A549 (cell line): Measurements from ENCODE around the gene ASPG. TPM values are rescaled to one million over a fixed set of nuclear protein-coding genes. Genes with fewer than 3 reads are reported as not detected.

Experiments
- ATAC-seq, 2 experiments: fragments of 200-7000 bp in 1 of 2; fragments of >200 bp in 1 of 2; cut with Nextera tagmentation in 1 of 2; cut with Tn5 transposase in 1 of 2; 3 replicates each; pipeline versions ENCODE4 v1.8.0 to v1.9.1; 2018 to 2020; ENCODE audit warnings: mild to moderate bottlenecking in 1 of 2, moderate library complexity in 1 of 2
- CTCF ChIA-PET: fragments of 300-600 bp; sonication (Branson Sonifier 250); formaldehyde crosslinking; extraction: SDS; loops from one replicate; lab custom pipeline; 2021; ENCODE audit warnings: antibody characterized with exemption, inconsistent platforms; lab: Yijun Ruan, JAX
- POLR2A ChIA-PET: fragments of 350-600 bp; formaldehyde crosslinking; extraction: SDS; loops from one replicate; lab custom pipeline; 2021; ENCODE audit warnings: antibody characterized with exemption, inconsistent platforms; lab: Yijun Ruan, JAX
- DNase-seq, 2 experiments: peaks; one replicate each; pipeline versions ENCODE4 v3.0.0 to v3.0.0-alpha.2; 2011 to 2016; ENCODE audit warnings: low read depth in 1 of 2, low spot score in 1 of 2
- FAIRE-seq: peaks from 2 replicates; lab custom pipeline; 2011; peaks lifted over from hg19 to GRCh38; lab: Jason Lieb, UNC
- H3K27ac ChIP-seq, 2 experiments: fragments of >200 bp; sonication (Bioruptor Twin); formaldehyde crosslinking; 3 replicates each; pipeline ENCODE4 v1.5.1; 2016 to 2017
- H3K4me1 ChIP-seq: fragments of >200 bp; sonication (Bioruptor Twin); formaldehyde crosslinking; 3 replicates; pipeline ENCODE4 v1.6.1; 2016
- H3K4me2 ChIP-seq: fragments of >200 bp; sonication (Bioruptor Twin); formaldehyde crosslinking; 3 replicates; pipeline ENCODE4 v1.6.1; 2016
- H3K4me3 ChIP-seq: fragments of >200 bp; sonication (Bioruptor Twin); formaldehyde crosslinking; 3 replicates; pipeline ENCODE4 v1.5.1; 2016
- H3K9me3 ChIP-seq: fragments of >200 bp; sonication (Bioruptor Twin); formaldehyde crosslinking; 3 replicates; pipeline ENCODE4 v1.6.1; 2016
- ATOH8 ChIP-seq: fragments of 250-450 bp; sonication (Bioruptor Pico); IDR thresholded peaks from 2 replicates; pipeline ENCODE4 v1.5.0; 2020; ENCODE audit warnings: low read depth, mild to moderate bottlenecking, moderate library complexity
- BHLHE40 ChIP-seq: IDR thresholded peaks from 2 replicates; pipeline ENCODE4 v1.6.1; 2012; ENCODE audit warnings: low read depth, low read length, inconsistent platforms
- EHMT2 ChIP-seq: fragments of 200-600 bp; sonication (generic); IDR thresholded peaks from 2 replicates; pipeline ENCODE4 v1.6.1; 2016; ENCODE audit warnings: antibody characterized with exemption, low read depth, mild to moderate bottlenecking, moderate library complexity
- EP300 ChIP-seq, 2 experiments: fragments of >200 bp; sonication (Bioruptor Twin); formaldehyde crosslinking; IDR thresholded peaks; 2 replicates in 1 of 2; 3 replicates in 1 of 2; pipeline ENCODE4 v1.6.1; 2016 to 2017
- GATA3 ChIP-seq: IDR thresholded peaks from 2 replicates; pipeline ENCODE4 v1.6.1; 2012; ENCODE audit warnings: borderline replicate concordance
- HDAC2 ChIP-seq: fragments of 200-600 bp; sonication (generic); IDR thresholded peaks from 2 replicates; pipeline ENCODE4 v1.6.1; 2016
- HEYL ChIP-seq: fragments of 250-450 bp; sonication (Bioruptor Pico); IDR thresholded peaks from 2 replicates; pipeline ENCODE4 v1.8.0; 2021; ENCODE audit warnings: mild to moderate bottlenecking, moderate library complexity
- HOXA7 ChIP-seq: fragments of 250-450 bp; sonication (Bioruptor Pico); IDR thresholded peaks from 2 replicates; pipeline ENCODE4 v1.5.0; 2020; ENCODE audit warnings: mild to moderate bottlenecking, moderate library complexity
- HOXB5 ChIP-seq: fragments of 250-450 bp; sonication (Bioruptor Pico); IDR thresholded peaks from 2 replicates; pipeline ENCODE4 v1.5.0; 2020; ENCODE audit warnings: mild to moderate bottlenecking, moderate library complexity
- JUN ChIP-seq, 2 experiments: fragments of >200 bp; sonication (Bioruptor Twin); formaldehyde crosslinking; IDR thresholded peaks; 2 replicates in 1 of 2; 3 replicates in 1 of 2; pipeline ENCODE4 v1.6.1; 2016 to 2017
- MAZ ChIP-seq: fragments of 150-350 bp; IDR thresholded peaks from 2 replicates; pipeline ENCODE4 v1.6.1; 2014; ENCODE audit warnings: antibody characterized with exemption, low read depth, low read length, borderline replicate concordance
- MYC ChIP-seq: IDR thresholded peaks from 2 replicates; pipeline ENCODE4 v1.6.1; 2012; ENCODE audit warnings: mild to moderate bottlenecking, inconsistent platforms, low read length, improper control_type of control experiment, borderline replicate concordance
- NR3C1 ChIP-seq: fragments of >200 bp; sonication (Bioruptor Twin); formaldehyde crosslinking; IDR thresholded peaks from 3 replicates; pipeline ENCODE4 v1.6.1; 2017
- PHF8 ChIP-seq: fragments of 200-600 bp; sonication (generic); IDR thresholded peaks from 2 replicates; pipeline ENCODE4 v1.6.1; 2016; ENCODE audit warnings: low read depth, mild to moderate bottlenecking, antibody characterized with exemption, moderate library complexity, borderline replicate concordance
- POLR2A ChIP-seq: IDR thresholded peaks from 2 replicates; pipeline ENCODE4 v1.6.1; 2012; ENCODE audit warnings: mild to moderate bottlenecking, low read length
- POLR2AphosphoS2 ChIP-seq: conservative IDR thresholded peaks from 2 replicates; pipeline ENCODE4 v1.6.1; 2012; ENCODE audit warnings: low read length, improper control_type of control experiment, inconsistent platforms
- RCOR1 ChIP-seq: fragments of 150-350 bp; IDR thresholded peaks from 2 replicates; pipeline ENCODE4 v1.6.1; 2014; ENCODE audit warnings: antibody characterized with exemption, low read length, low read depth
- SREBF2 ChIP-seq: fragments of 450-650 bp; IDR thresholded peaks from 2 replicates; pipeline ENCODE4 v1.6.1; 2014; ENCODE audit warnings: mild to moderate bottlenecking, moderate library complexity
- TP53 ChIP-seq: fragments of 250-450 bp; sonication (Bioruptor Pico); IDR thresholded peaks from 2 replicates; pipeline ENCODE4 v1.5.0; 2021; ENCODE audit warnings: mild to moderate bottlenecking, moderate library complexity
- ZC3H11A ChIP-seq: fragments of 450-650 bp; IDR thresholded peaks from 2 replicates; pipeline ENCODE4 v1.6.1; 2014; ENCODE audit warnings: antibody characterized with exemption, mild to moderate bottlenecking
- ZFP36 ChIP-seq: fragments of 450-650 bp; IDR thresholded peaks from 2 replicates; pipeline ENCODE4 v1.6.1; 2014; ENCODE audit warnings: borderline replicate concordance; ENCODE audit not compliant: partially characterized antibody
- ZSCAN20 ChIP-seq: fragments of 250-450 bp; sonication (Bioruptor Pico); IDR thresholded peaks from 2 replicates; pipeline ENCODE4 v1.8.0; 2022; ENCODE audit warnings: mild to moderate bottlenecking, moderate library complexity
- WGBS: methylation state at CpG from one replicate; pipeline ENCODE4 v1.1.6; 2017; ENCODE audit errors: missing lambda C conversion rate; 5-methylcytosine and 5-hydroxymethylcytosine counted together
- polyA plus RNA-seq, 4 experiments: library from polyadenylated mRNA; depleted of rRNA in 3 of 4; stranded (reverse); fragments of >200 nt; fragmentation: RNase III in 1 of 4; extraction: RNeasy Plus Mini Kit Qiagen cat#74134 plus additional on column Dnase treatment in 1 of 4; gene quantifications; 2 replicates in 3 of 4; 3 replicates in 1 of 4; pipeline ENCODE4 v1.2.3, GENCODE V29; 2011 to 2017
- TF ChIP-seq, protein P1 (sequence below): fragments of >200 bp; sonication (Bioruptor Twin); formaldehyde crosslinking; IDR thresholded peaks from 3 replicates; pipeline ENCODE4 v1.6.1; 2016
- TF ChIP-seq, protein P2 (sequence below): IDR thresholded peaks from 2 replicates; pipeline ENCODE4 v1.6.1; 2012

Gene ASPG
- polyA plus RNA-seq, 2 of the 4 experiments (the other 2 are of a cell fraction): not detected

GRCh38 chr14:104145826-104146601 lies 60.5 kb downstream of the ASPG start:
- 79% methylated on average over 13 of the region's 15 CpGs for WGBS
- Histone ChIP-seq H3K4me1 (peaks cover 8% of the 10 kb centered on the region; the same call in 1 of the 3 replicates), H3K4me3 (no peak overlapping the region)
- TF ChIP-seq NR3C1 (no peak), MYC (no peak), SREBF2 (no peak), HOXA7 (no peak), JUN (IDR thresholded peaks at IDR 0.05) (no peak), POLR2AphosphoS2 (no peak), POLR2A (no peak), GATA3 (no peak)
- TF ChIP-seq, protein P1, sequence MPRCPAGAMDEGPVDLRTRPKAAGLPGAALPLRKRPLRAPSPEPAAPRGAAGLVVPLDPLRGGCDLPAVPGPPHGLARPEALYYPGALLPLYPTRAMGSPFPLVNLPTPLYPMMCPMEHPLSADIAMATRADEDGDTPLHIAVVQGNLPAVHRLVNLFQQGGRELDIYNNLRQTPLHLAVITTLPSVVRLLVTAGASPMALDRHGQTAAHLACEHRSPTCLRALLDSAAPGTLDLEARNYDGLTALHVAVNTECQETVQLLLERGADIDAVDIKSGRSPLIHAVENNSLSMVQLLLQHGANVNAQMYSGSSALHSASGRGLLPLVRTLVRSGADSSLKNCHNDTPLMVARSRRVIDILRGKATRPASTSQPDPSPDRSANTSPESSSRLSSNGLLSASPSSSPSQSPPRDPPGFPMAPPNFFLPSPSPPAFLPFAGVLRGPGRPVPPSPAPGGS: no peak
- TF ChIP-seq, all 56 proteins: peak for 0
- ATAC-seq: no peak
- Histone ChIP-seq H3K27ac (no peak overlapping the region), H3K9me3 (no peaks in the 10 kb centered on the region), H3K4me2 (no peak overlapping the region)
- no peak for FAIRE-seq
- POLR2A ChIA-PET: no interaction called here
- DNase-seq: no peak
- CTCF ChIA-PET: interaction anchor here (1.1 to 7.1 kb wide), 6 partner anchors 9 to 494 kb away, joined by 3 to 50 read pairs (median 4); no protein-coding TSS in a partner anchor

DNA sequence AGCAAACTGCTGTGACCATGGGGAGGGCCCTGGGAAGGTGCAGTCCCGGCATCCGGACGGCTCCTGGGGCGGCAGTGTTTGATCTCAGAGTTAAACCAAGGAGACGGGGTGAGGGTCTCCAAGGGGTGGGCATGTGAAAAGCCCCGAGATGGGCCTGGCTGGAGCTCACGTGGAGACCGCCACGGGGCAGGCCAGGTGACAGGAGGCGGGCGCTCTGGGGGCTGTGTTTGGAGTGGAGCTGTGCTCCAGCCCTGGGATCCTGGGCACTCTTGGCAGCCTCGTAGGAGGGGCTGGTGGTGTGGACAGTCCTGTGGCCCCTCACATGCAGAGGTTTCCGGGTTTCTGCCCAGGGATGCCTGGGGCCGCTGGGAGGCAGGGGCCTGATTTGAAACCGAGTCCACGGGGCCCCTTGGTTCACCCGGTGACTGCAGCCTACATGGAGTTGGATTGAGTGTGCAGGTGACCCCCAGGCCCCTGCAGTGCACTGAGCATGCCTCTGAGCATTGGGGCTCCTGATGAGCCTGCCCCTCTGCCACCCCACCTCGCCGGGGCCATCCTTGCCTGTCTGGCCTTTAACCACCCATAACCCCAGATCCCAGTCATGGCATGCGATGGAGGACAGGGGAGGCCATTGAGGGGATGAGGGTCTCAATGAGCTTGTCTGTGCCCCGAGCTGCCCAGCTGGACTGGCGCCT lies 61.3 kb downstream of the ASPG start:
- Histone ChIP-seq H3K4me3 (no peak overlapping the region), H3K9me3 (no peaks in the 10 kb centered on the region), H3K4me2 (no peak overlapping the region), H3K27ac (no peak overlapping the region), H3K4me1 (peaks cover 8% of the 10 kb centered on the region; the same call in 1 of the 3 replicates)
- FAIRE-seq: no peak
- DNase-seq: no peak
- ChIA-PET POLR2A (no interaction called here), CTCF (interaction anchor here (1.0 to 7.1 kb wide), 4 partner anchors 8 to 417 kb away, joined by 3 to 50 read pairs (median 10); no protein-coding TSS in a partner anchor)
- ATAC-seq: no peak
- 75% methylated on average over 12 of the region's 22 CpGs for WGBS
- no peak for TF ChIP-seq POLR2AphosphoS2
- no peak for TF ChIP-seq HDAC2
- TF ChIP-seq ZFP36: no peak
- TF ChIP-seq BHLHE40: no peak
- TF ChIP-seq ATOH8 (CRISPR knock-in tag): no peak
- TF ChIP-seq HOXA7: no peak
- no peak for TF ChIP-seq HEYL (CRISPR knock-in tag)
- TF ChIP-seq RCOR1: no peak
- TF ChIP-seq, protein P2, sequence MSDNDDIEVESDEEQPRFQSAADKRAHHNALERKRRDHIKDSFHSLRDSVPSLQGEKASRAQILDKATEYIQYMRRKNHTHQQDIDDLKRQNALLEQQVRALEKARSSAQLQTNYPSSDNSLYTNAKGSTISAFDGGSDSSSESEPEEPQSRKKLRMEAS: no peak
- TF ChIP-seq MYC: no peak
- no peak for TF ChIP-seq NR3C1
- no peak for TF ChIP-seq ZC3H11A
- TF ChIP-seq PHF8: no peak
- TF ChIP-seq HOXB5 (CRISPR knock-in tag): no peak
- no peak for TF ChIP-seq ZSCAN20 (CRISPR knock-in tag)
- TF ChIP-seq, protein P1: no peak
- TF ChIP-seq EP300 (IDR thresholded peaks at IDR 0.05): no peak
- TF ChIP-seq EHMT2: no peak
- no peak for TF ChIP-seq TP53 (CRISPR knock-in tag)
- no peak for TF ChIP-seq MAZ
- TF ChIP-seq, all 56 proteins: peak for 0
